HG02763 (cell line): ENCODE results near the gene NR4A2.
A peak's percentile ranks its signal among the peaks of the same experiment; 100 is the strongest.

Experiments
- ATAC-seq: cut with Tn5 transposase; IDR thresholded peaks from one replicate; pipeline ENCODE4 v1.9.1; 2021; ENCODE audit warnings: mild to moderate bottlenecking, moderate library complexity; ENCODE audit not compliant: unreplicated experiment

NR4A2 gene

DNA sequence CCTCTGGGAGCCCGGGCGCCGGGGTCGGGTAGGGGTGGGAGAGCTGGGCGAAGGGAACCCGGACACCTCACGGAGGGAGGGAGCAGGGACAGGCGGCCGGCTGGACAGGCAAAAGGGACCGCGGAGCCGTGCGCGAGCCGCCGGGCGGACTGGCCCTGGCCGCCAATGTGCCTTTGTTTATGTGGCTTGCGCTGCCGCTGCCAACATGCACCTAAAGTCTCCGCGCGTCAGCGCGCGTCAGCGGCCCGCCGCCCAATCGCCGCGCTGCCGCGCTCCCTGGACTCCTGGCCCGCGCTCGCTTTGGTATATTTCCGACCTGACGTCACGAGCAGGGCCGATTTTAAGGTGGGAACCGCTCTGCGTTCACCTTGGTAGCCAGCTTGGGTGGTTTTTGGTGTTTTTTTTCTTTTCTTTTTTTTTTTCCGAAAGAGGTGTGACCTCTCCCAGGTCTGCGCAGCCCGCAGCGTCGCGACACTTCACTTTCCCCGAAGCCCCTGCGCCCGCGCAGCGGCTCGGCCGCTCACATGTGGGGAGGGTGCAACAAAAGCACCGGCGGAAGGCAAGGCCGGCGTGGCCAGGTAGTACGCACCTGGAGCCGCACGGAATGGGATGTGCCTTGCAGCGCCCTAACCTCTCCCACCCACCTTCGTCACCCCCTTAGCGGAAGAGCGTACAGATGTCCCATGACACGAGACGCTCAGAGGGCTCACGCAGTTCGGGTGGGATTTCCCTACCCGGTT lies at the start of gene NR4A2:
Gene NR4A2 (minus strand): TSS at position 188 of the 740 bp plus-strand sequence. CDS start 2,535 bp downstream, outside the sequence.
- peak; percentile 68 for ATAC-seq

DNA sequence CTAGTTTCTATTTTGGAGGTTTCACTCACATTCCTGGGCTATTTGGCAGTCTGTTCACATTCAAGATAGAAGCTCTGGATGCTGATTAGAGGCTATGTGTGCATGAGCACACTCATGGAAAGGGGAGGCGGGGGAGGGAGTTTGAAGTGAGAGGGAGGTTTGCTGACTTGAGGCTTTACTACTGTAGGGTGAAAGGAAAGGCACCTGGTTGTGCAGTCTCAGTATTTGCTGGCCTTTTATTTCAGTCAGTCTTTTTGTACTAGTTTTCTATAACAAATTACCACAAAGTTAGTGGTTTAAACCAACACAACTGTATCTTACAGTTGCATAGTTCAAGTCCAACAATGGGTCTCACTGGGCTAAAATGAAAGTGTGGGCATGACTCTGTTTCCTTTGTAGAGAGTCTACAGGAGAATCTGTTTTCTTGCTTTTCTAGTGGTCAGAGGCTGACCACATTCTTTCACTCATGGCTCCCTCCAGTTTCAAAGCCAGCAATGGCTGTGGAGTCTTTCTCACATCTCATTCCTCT lies 47.7 kb upstream of the NR4A2 start:
- peak; percentile 86 for ATAC-seq

DNA sequence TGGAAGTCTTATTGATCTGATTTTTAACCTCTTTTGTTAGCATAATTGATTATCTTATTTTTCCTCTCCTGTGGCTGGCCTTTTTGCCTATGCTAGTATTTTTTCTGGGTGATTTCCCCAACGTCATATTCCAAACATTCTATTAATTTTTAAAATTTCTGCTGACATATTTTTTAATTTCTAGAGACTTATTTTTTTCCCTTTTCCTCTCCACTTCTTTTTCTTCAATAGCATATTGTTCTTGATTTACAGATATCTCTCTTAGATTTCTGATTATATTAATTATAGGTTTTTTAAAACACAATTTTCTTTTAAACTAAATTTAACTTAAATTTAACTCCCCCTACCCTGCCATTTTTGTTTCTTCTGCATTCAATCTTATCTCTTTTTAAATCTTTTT lies 47.2 kb upstream of the NR4A2 start:
- ATAC-seq = no peak

DNA sequence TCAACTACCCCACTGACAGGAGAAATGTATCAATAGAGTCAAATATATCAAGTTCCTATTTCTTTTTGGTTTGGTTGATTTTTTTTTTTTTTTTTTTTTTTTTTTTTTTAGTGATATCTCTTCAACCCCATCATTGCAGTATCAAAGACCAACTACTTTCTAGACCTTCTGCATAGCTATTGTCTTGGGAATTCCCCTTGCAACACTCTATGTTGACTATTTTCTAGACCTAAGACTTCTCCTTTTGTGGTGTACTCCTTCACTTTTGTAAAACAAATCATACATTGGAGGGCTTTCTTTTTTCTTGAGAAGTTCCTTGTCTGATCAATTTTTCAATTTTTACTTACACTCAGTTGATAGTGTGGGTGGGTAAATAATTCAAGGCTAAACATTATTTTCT lies 46.5 kb upstream of the NR4A2 start:
- peak; percentile 46 for ATAC-seq

DNA sequence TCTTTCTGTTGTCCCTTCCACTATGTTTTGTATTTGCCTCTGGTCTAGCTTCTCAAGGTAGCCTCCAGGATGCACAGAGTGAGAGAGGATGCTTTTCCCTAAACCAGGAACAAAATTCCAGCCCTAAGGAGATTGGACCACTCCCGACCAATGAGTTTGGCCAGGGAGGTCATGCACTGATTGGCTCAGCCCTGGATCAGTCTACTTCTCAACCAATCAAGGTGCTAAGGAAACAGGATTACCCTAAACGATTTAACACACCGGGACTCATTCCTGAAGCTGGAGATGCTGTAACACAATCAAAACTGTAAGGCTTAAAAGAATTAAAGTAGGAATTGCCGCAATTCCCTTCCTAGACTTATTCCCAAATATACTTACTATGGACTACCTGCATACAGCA lies 34.2 kb upstream of the NR4A2 start:
- no peak for ATAC-seq

DNA sequence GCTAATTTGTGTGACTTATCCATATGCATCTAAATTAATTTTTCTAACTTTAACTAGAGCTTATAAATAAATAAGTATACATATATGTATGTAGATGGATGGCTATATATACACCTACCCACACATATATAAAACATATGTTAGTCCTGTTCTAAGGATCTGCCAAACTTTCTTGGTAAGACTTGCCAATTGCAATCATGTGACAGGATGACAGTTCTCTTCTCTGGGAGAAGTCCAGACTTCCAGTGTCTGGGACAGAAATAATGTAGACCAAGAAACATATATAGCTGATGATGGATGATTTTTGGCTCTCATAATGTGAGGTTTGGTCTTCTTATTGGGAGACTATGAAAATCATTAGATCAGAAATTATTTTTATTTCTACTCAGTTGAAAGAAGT lies 30.6 kb upstream of the NR4A2 start:
- no peak for ATAC-seq

DNA sequence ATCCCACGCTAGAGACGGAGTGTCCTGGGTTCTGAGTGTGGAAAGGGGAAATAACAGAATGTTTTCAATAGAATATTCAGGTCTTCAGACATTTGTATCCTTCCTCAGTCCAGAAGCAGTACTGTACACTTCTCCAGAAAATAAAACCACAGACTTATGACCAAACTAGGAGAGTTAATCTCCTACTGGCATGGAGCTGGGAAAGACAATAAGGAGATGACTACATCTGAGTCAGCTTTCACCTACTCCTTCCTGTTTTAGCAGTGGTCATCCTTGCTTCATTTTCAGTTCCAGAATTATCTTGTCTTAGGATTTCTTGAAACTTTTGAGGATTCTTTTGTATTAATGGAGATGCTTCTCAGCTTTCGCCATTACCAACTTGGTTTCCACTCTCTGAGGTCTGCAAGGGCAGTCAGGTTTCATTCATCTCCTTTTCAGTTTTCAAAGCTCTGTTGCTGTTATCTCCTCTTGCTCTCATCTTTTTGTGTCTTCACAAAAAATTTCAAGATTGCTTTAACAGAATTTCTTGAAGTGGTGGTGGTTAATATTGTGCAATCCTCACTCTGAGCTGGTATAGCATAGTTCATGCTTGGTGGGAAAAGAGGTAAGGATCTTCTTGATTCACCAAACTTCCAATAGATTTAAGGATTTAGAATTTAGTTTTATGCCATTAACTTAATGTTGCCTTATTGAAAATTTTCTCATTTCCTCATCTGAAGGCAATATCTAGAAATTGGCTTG lies 23.7 kb upstream of the NR4A2 start:
- no peak for ATAC-seq

DNA sequence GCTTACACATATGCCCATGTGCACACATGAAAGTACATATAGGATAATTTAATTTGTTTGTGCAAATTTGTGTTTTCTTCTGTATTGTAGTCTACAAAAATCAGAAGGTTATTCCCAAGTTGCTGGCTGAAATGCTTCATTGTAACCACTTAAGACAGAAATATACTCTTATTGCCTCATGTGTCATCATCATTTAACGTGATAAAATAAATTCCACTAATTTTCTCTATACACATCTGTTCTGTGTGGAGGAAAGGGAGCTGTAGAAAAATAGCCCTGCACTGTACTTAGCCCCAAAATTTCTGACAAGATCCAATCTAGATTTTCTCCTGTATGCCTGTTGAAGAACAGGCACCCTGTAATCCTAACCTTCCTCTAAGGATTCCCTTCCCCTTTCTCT lies 20.4 kb upstream of the NR4A2 start:
- no peak for ATAC-seq

DNA sequence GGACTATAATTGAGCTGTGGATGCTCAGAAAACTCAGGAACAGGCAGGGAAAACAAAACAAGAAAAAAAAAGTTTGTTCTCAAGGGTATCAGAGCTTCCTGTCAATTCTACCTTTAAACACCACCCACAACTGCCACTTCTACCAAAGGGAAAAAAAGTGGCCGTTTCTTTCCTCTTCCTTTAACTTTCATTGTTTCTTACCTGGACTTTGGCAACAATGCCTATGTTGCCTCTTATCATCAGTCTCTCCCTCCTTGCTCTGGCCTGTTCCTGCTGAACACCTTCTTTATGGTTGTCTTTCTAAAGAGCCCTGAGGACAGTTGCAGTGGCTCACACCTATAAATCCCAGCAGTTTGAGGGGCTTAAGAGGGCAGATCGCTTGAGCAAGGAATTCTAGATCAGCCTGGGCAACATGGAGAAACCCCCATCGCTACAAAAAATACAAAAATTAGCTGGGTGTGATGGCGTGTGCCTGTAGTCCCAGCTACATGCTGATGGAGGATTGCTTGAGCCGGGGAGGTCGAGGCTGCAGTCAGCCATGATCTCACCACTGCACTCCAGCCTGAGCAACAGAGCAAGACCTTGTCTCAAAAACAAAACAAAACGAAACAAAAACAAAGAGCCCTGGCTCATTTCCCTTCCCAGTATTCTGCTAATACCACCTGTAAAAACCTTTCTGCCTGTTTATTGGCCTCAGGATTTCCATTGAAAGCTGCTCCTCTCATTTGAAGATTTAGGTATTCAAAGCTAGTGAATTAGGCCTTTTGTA lies 18.0 kb upstream of the NR4A2 start:
- ATAC-seq = no peak

DNA sequence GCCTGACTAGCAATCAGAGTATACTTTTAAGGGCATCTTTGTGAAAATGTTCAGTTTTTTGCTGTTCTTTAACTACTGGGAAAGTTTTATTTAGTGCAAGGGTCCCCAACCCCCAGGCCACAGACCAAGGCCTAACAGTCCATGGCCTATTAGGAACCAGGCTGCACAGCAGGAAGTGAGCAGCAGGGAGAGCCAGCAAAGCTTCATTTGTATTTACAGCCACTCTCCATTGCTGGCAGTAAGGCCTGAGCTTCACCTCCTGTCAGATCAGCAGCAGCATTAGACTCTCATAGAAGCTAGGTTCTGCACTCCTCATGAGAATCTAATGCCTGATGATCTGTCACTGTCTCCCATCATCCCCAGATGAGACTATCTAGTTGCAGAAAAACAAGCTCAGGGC lies 17.1 kb upstream of the NR4A2 start:
- ATAC-seq = no peak

DNA sequence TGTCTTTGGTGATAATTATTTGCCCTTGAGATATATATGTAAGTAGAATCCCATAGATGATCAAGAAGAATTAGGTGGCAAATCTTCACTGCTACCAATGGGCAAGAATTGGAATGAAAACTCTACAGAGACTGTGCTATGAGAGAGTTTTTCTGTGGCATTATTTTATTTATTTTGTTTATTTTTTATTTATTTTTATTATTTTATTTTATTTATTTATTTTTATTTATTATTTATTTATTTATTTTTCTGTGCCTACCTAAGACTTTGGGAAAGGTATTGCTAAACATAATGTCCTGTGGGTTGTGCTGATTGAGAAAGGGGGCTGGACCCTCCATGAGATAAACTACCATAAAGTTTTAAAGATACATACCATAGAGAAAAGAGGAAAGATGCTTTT lies 16.6 kb upstream of the NR4A2 start:
- ATAC-seq = no peak

DNA sequence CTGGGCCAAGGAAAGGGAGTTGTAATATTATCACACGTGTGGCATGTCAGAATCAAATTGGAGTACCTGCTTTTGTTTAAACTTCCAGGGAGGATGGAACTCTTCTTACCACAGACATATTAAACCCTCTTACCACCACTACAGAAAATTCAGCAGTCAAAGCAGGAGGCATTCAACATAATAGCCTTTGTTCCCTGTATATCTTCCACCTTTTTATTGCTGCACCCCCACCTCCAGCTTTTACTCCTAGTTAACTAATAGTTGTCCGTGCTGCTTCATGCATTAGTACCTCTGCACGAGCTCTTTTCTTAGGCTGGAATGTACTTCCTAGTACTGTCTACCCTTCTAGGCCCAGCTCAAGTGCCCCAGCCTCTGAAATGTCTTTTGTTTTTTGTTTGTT lies 14.9 kb upstream of the NR4A2 start:
- no peak for ATAC-seq

DNA sequence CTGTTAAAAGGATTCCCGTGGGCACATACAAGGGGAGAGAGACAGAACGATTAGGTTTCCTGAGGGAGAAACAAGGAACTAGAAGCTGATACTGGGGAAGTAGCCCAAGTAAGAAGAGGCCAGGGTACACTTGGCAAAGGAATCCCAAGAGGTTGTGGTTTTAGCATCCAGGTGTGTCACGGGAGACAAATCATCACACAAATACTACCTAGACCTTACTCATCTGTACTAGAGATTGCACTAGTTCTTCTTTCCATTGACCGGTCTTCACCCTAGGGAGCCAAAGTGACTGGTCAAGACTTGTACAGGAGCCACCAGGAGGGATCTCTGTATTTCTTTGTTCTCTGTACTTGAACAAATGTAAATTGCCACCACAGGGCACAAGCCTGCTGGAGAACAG lies 14.2 kb upstream of the NR4A2 start:
- no peak for ATAC-seq

DNA sequence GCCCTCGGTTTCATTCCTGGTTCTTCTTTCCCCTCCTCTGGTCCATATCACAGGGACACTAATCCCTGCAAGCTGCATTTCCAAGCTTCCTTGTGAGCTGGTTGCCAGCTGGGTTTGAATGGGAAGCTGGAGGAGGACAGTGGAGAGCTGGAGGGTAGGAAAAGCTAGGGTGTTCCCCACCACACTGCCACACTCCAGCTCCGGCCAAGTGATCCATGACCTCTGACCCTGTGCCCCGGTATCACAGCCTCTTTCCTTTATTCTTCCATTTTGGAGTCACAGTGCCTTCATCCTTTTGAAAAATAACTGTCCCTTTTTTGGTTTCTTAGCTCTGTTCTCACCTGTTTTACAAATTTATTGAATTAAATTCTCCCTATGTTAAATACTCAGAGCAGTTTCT lies 13.1 kb upstream of the NR4A2 start:
- ATAC-seq = no peak

DNA sequence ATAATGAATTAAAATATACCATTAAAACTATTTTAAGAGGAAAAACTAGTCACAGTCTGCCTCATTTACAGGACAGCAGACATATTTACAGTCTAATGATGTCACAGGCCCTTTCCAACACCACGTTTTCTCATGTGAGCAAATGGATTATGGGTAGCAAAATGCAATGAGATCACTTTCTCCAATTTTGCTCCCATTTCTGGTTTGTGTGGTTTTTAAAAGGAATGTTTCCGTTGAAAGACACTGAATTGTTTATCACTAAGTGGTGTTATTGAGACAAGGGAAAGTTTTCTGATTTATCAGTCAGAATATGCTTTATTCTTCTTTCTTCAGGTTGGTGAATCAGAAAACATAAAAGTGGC lies 11.4 kb upstream of the NR4A2 start:
- ATAC-seq = no peak

DNA sequence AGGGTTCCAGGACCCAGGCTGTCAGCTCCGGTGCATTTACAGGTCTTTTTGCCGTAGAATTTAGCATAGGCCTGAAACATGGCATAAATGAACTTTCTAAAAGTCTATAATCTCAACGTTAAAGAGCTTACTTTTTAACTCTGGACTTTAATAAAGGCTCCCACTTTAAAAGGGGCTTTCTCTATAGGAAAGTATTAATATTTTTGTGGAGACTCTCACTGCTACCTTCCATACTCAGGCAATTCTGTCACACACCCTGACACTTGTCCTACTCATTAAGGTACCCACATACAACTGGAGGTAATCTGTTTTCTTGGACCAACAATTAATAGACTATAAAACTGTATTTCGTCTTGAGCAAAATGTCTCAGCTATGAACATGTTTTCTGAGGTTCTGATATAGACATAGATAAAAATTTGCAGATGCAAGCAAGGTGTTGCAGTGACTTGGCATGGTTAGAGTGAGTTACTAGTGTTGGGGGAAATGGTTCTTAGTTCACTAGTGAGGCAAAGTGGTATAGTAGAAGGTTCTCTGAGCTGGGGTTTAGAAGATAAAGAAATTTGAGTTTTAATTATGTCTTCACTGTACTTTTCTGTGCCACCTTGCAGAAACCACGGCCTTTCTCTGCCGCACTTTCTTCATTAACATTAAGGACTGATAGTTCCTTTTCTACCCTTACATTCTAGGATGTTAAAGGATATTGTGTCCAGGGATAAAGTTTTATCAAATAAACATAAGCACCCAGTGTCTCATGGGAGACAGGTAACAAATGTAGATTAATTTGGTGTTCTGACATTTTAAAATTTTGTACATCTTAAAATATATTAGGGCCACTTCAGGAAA lies 10.8 kb upstream of the NR4A2 start:
- ATAC-seq = no peak

DNA sequence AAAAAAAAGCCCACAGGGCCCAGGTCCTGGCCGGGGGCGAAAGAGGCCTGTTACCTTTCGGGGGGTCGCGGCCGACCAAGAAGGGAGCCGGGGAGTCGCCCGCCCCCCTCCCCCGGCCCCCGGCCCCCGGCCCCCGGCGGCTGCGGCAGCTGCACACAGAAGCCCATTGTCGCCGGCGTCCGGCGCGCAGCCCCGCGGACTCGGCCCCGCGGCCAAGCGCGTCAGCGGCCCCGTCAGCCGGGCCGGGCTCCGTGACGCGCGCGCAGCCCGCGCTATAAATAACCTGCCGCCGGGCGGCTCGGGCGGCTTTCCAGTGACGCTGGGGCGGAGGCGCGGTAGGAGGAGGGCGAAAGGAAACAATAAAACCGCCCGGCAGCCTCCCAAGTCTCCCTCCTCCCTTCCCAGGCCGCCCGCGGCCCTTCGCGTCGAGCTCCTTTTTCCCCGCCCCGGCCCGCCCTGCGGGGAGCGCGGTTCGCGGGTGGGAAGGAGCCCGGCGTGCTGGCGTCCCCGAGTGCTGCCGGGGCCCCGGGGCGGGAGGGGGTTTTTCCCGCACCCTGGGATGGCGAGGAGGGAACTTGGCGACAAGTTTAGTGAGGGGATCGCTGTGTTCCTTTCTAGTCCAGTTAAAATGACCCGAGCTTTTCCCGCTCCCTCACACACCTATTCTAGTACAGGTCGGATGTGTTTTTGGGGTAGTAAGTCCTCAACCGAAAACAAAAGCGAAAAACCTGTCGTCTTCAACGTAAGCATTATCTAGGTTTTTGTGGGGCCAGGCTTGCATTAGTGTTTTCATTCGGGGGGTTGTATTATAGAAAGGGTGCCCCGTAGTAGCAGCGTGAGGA lies 10.0 kb upstream of the NR4A2 start:
- ATAC-seq = peak; percentile 51

DNA sequence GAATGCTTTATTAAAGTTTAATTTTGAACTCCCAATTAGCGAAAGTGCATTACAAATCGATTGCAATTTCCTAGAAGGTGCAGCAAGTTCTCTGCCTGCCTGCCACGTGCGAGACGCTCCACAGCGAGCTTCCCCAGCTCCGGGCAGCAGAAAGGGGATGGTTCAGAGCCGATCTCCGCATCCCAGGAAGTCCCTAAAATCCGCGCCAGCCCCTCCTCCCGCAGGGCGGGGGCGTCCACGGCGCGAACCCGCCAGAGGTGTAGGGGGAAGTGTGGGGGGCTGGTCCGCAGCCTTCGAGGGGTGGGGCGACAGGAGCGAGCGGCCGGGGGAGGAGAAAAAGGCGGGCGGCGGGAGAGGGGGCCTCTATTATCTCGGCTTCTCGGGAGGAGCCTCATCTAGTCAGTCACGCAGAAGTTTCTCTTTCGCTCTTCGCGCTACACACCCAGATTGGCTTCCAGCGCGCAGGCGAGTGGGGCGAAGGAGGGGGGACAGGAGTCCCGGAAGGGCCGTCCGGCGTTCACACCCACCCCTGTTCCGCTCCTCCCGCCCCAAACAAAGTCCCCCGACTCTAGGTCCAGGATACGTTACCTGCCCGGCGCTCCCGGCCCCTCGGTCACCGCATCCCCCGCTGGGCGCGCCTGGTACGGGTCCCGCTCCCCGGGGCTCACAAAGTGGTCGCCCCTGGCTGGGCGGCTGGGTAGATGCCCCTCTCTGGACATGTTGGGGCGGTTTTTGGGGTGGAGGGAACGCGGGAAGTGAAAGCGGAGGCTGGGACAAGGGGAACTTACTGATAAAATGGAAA lies 9.1 kb upstream of the NR4A2 start:
- peak; percentile 75 for ATAC-seq
